Activated naive CD4-positive, alpha-beta T cell treated with anti-CD3 and anti-CD28 coated beads for 36 hours (primary cell): Measurements from ENCODE around the gene BCS1L. TPM values are rescaled to one million over a fixed set of nuclear protein-coding genes. Genes with fewer than 3 reads are reported as not detected.
A peak's percentile ranks its signal among the peaks of the same experiment; 100 is the strongest.
"Not testable (repeated sequence)": the region's sequence is repeated elsewhere in the genome, so short reads cannot be mapped to it uniquely, and the experiment has no call there.

ENCODE experiments used
- CTCF ChIA-PET: fragments of 350-600 bp; sonication (Branson Sonifier 250); formaldehyde crosslinking; loops from one replicate; lab custom pipeline; 2021; ENCODE audit warnings: antibody characterized with exemption; lab: Charles Lee
- DNase-seq: peaks from one replicate; pipeline ENCODE4 v3.0.0-alpha.2; 2020
- H3K27ac Mint-ChIP-seq: one replicate; pipeline ENCODE4 v1.8.0; 2021; ENCODE audit warnings: mild to moderate bottlenecking, mixed read lengths
- H3K27me3 Mint-ChIP-seq: one replicate; pipeline ENCODE4 v1.8.0; 2021; ENCODE audit warnings: low read depth, mixed read lengths
- H3K36me3 Mint-ChIP-seq: one replicate; pipeline ENCODE4 v1.8.0; 2021; ENCODE audit warnings: low read depth, mixed read lengths
- H3K4me1 Mint-ChIP-seq: one replicate; pipeline ENCODE4 v1.8.0; 2021; ENCODE audit warnings: low read depth, mixed read lengths
- H3K4me3 Mint-ChIP-seq: one replicate; pipeline ENCODE4 v1.8.0; 2021; ENCODE audit warnings: mild to moderate bottlenecking, moderate library complexity, mixed read lengths
- H3K9me3 Mint-ChIP-seq: one replicate; pipeline ENCODE4 v1.8.0; 2021; ENCODE audit warnings: mixed read lengths
- intact Hi-C: fragments of 100-400 bp; cut with micrococcal nuclease; formaldehyde crosslinking; loops from one replicate; pipeline ENCODE4 v1.15.1; 2023
- total RNA-seq, 2 experiments: library from RNA; stranded (reverse); gene quantifications; one replicate each; pipeline ENCODE4 v1.2.3, GENCODE V29; 2021

The BCS1L gene
- total RNA-seq, 2 experiments from 2014 or later: 61.3 to 63.6 TPM

GRCh38 chr2:218663901-218664300 lies 4.4 kb downstream of the BCS1L start:
- no peak for DNase-seq
- Mint-ChIP-seq H3K4me3 (no peak overlapping the region), H3K9me3 (no peaks in the 10 kb centered on the region), H3K27me3 (no peaks in the 10 kb centered on the region), H3K36me3 (peaks cover 38% of the 10 kb centered on the region), H3K27ac (no peak overlapping the region), H3K4me1 (peaks cover 18% of the 10 kb centered on the region)
- CTCF ChIA-PET: interaction anchor here (1.0 to 1.1 kb wide), 2 partner anchors 8 to 47 kb away, joined by 3 read pairs; partner anchors contain the start of genes RNF25, STK36 and TTLL4
- intact Hi-C loops: no loop called here

DNA sequence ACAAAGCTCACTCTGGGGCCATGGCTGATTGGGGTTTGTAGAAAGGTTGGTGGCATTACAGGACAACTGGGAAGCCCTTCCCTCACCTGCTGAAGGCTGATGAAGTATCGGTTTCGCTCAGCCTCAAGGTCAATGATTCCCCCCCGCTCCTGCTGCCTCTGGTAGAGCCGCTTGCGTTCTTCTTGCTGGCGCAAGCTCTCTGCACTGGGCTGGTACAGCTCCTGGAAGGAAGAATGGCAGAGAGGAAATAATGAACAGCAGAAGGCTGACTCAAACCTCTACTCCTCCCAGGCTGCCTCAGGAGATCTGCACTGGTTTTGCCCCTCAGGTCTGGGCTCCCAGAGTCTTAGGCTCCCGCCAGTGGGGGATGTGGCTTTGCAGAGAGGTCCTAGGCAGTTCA lies 5.2 kb downstream of the BCS1L start:
- CTCF ChIA-PET: interaction anchor here (1.1 kb wide), 1 partner anchor 46 kb away, joined by 3 read pairs; the partner anchor contains the start of gene TTLL4
- DNase-seq: no peak
- no peak overlapping the region for H3K4me3 Mint-ChIP-seq
- peaks cover 15% of the 10 kb centered on the region for H3K4me1 Mint-ChIP-seq
- no peaks in the 10 kb centered on the region for H3K27me3 Mint-ChIP-seq
- intact Hi-C loops: no loop called here
- no peak overlapping the region for H3K27ac Mint-ChIP-seq
- H3K9me3 Mint-ChIP-seq: no peaks in the 10 kb centered on the region
- H3K36me3 Mint-ChIP-seq: peaks cover 36% of the 10 kb centered on the region

GRCh38 chr2:218671097-218671653 lies 11.7 kb downstream of the BCS1L start:
- H3K9me3 Mint-ChIP-seq: no peaks in the 10 kb centered on the region
- CTCF ChIA-PET: interaction anchor here (0.6 to 2.8 kb wide), 9 partner anchors 8 to 722 kb away, joined by 3 to 16 read pairs (median 5); partner anchors contain the start of genes BCS1L, TTLL4 and ZNF142
- intact Hi-C loops: loop anchor here (1.0 to 5.0 kb wide), 5 partner anchors 12 to 576 kb away; partner anchors contain the start of genes BCS1L, CNOT9, GLB1L and STK16
- peaks cover 11% of the 10 kb centered on the region for H3K36me3 Mint-ChIP-seq
- peak overlapping the region; percentile 98 for H3K4me3 Mint-ChIP-seq
- no peaks in the 10 kb centered on the region for H3K27me3 Mint-ChIP-seq
- peaks cover 22% of the 10 kb centered on the region for H3K4me1 Mint-ChIP-seq
- no peak for DNase-seq
- peak overlapping the region; percentile 90 for H3K27ac Mint-ChIP-seq

- peak within 1 kb of the TSS; percentile 98 for H3K4me3 Mint-ChIP-seq
- peaks cover 22% of the 10 kb centered on the region for H3K4me1 Mint-ChIP-seq
- no peaks in the 10 kb centered on the region for H3K9me3 Mint-ChIP-seq
- DNase-seq: peak; percentile 86
- H3K27me3 Mint-ChIP-seq: no peaks in the 10 kb centered on the region
- H3K27ac Mint-ChIP-seq: peak within 1 kb of the TSS; percentile 90
- intact Hi-C loops: loop anchor here (1.0 to 5.0 kb wide), 6 partner anchors 13 to 575 kb away; partner anchors contain the start of genes AAMP, BCS1L, CNOT9 and GLB1L
- CTCF ChIA-PET: interaction anchor here (0.5 to 2.8 kb wide), 11 partner anchors 9 to 721 kb away, joined by 3 to 16 read pairs (median 4); partner anchors contain the start of genes BCS1L, TTLL4 and ZNF142
- H3K36me3 Mint-ChIP-seq: peaks cover 13% of the 10 kb centered on the region
Measured at GRCh38 chr2:218671654-218672566, 12.4 kb downstream of the BCS1L start, which contains the start of the genes RNF25 and STK36. Gene RNF25, minus strand, starts transcription at chr2:218672002. Its CDS starts 32 bp downstream, at chr2:218671970. Gene STK36, plus strand, starts transcription at chr2:218672086. Its CDS starts 744 bp downstream, at chr2:218672830.

- H3K9me3 Mint-ChIP-seq: no peaks in the 10 kb centered on the region
- intact Hi-C loops: no loop called here
- no peaks in the 10 kb centered on the region for H3K4me1 Mint-ChIP-seq
- CTCF ChIA-PET: no interaction called here
- H3K27me3 Mint-ChIP-seq: no peaks in the 10 kb centered on the region
- no peak overlapping the region for H3K27ac Mint-ChIP-seq
- peaks cover 4% of the 10 kb centered on the region for H3K36me3 Mint-ChIP-seq
- DNase-seq: no peak
- H3K4me3 Mint-ChIP-seq: no peak overlapping the region
Measured at GRCh38 chr2:218679119-218679518, 19.6 kb downstream of the BCS1L start.

- intact Hi-C loops: no loop called here
- DNase-seq: no peak
- CTCF ChIA-PET: no interaction called here
- H3K4me1 Mint-ChIP-seq: no peaks in the 10 kb centered on the region
- no peak overlapping the region for H3K4me3 Mint-ChIP-seq
- no peak overlapping the region for H3K27ac Mint-ChIP-seq
- no peaks in the 10 kb centered on the region for H3K9me3 Mint-ChIP-seq
- H3K36me3 Mint-ChIP-seq: peaks cover 6% of the 10 kb centered on the region
- H3K27me3 Mint-ChIP-seq: no peaks in the 10 kb centered on the region
Measured at GRCh38 chr2:218680061-218680460, 20.6 kb downstream of the BCS1L start.

GRCh38 chr2:218687400-218688060 lies 28.0 kb downstream of the BCS1L start:
- H3K27ac Mint-ChIP-seq, H3K27me3 Mint-ChIP-seq, H3K4me1 Mint-ChIP-seq, H3K9me3 Mint-ChIP-seq, H3K4me3 Mint-ChIP-seq, H3K36me3 Mint-ChIP-seq: not testable (repeated sequence)
- intact Hi-C loops: loop anchor here (1.0 kb wide), 2 partner anchors 29 to 281 kb away; no protein-coding TSS in a partner anchor
- CTCF ChIA-PET: interaction anchor here (0.6 to 2.4 kb wide), 16 partner anchors 11 to 414 kb away, joined by 3 to 14 read pairs (median 4); partner anchors contain the start of genes BCS1L, RNF25, STK36 and ZNF142
- DNase-seq: peak; percentile 56

DNA sequence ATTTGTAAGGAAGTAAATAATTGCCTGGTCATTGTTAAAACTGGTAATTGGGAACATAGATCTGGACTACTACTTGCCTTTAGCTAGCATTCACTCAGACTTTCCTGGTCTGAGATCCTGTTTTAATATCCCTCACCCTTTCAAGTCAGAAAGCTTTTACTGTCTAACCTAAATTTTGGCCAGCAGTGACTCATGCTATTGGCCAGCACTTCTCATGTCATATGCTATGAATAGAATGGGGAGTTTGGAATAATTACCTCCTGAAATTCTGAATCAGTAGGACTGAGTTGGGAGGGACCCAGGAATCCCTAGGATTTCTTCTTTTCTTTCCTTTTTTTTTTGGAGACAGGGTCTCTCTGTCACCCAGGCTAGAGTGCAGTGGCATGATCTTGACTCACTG lies 31.8 kb downstream of the BCS1L start:
- Mint-ChIP-seq H3K36me3 (no peaks in the 10 kb centered on the region), H3K27ac (no peak overlapping the region), H3K4me1 (peaks cover 2% of the 10 kb centered on the region), H3K9me3 (no peaks in the 10 kb centered on the region), H3K4me3 (no peak overlapping the region), H3K27me3 (no peaks in the 10 kb centered on the region)
- CTCF ChIA-PET: no interaction called here
- intact Hi-C loops: no loop called here
- DNase-seq: no peak

- CTCF ChIA-PET: interaction anchor here (0.5 to 1.2 kb wide), 3 partner anchors 10 to 421 kb away, joined by 4 to 6 read pairs (median 4); no protein-coding TSS in a partner anchor
- H3K4me3 Mint-ChIP-seq: no peak overlapping the region
Measured at GRCh38 chr2:218694405-218695145, 35.1 kb downstream of the BCS1L start.

DNA sequence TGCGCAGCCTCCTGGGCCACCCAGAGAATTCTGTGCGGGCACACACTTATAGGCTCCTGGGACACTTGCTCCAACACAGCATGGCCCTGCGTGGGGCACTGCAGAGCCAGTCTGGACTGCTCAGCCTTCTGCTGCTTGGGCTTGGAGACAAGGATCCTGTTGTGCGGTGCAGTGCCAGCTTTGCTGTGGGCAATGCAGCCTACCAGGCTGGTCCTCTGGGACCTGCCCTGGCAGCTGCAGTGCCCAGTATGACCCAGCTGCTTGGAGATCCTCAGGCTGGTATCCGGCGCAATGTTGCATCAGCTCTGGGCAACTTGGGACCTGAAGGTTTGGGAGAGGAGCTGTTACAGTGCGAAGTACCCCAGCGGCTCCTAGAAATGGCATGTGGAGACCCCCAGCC lies 39.4 kb downstream of the BCS1L start:
- H3K36me3 Mint-ChIP-seq: peaks cover 2% of the 10 kb centered on the region
- H3K9me3 Mint-ChIP-seq: no peaks in the 10 kb centered on the region
- intact Hi-C loops: no loop called here
- no peaks in the 10 kb centered on the region for H3K27me3 Mint-ChIP-seq
- no peak for DNase-seq
- no peaks in the 10 kb centered on the region for H3K4me1 Mint-ChIP-seq
- no peak overlapping the region for H3K27ac Mint-ChIP-seq
- CTCF ChIA-PET: interaction anchor here (1.7 kb wide), 1 partner anchor 12 kb away, joined by 5 read pairs; no protein-coding TSS in a partner anchor
- H3K4me3 Mint-ChIP-seq: no peak overlapping the region

More at GRCh38 chr2:218694405-218695145, 35.1 kb downstream of the BCS1L start:
- Mint-ChIP-seq H3K36me3 (peaks cover 2% of the 10 kb centered on the region), H3K9me3 (no peaks in the 10 kb centered on the region), H3K27me3 (no peaks in the 10 kb centered on the region), H3K4me1 (no peaks in the 10 kb centered on the region), H3K27ac (no peak overlapping the region)
- no peak for DNase-seq
- intact Hi-C loops: no loop called here

GRCh38 chr2:218701806-218702205 lies 42.3 kb downstream of the BCS1L start:
- intact Hi-C loops: no loop called here
- Mint-ChIP-seq H3K9me3 (no peaks in the 10 kb centered on the region), H3K27me3 (no peaks in the 10 kb centered on the region), H3K36me3 (peaks cover 2% of the 10 kb centered on the region), H3K27ac (no peak overlapping the region), H3K4me1 (no peaks in the 10 kb centered on the region), H3K4me3 (no peak overlapping the region)
- CTCF ChIA-PET: no interaction called here
- DNase-seq: no peak
